Activated gamma-delta T cell treated with anti-CD3 and anti-CD28 coated beads, Interleukin-2, amount 50 U/mL, for 16 hours (primary cell): ENCODE results near the gene RALGPS2.

Experiments
- DNase-seq: peaks from one replicate; pipeline ENCODE4 v3.0.0-alpha.2; 2020; ENCODE audit warnings: low read depth

Gene RALGPS2

DNA sequence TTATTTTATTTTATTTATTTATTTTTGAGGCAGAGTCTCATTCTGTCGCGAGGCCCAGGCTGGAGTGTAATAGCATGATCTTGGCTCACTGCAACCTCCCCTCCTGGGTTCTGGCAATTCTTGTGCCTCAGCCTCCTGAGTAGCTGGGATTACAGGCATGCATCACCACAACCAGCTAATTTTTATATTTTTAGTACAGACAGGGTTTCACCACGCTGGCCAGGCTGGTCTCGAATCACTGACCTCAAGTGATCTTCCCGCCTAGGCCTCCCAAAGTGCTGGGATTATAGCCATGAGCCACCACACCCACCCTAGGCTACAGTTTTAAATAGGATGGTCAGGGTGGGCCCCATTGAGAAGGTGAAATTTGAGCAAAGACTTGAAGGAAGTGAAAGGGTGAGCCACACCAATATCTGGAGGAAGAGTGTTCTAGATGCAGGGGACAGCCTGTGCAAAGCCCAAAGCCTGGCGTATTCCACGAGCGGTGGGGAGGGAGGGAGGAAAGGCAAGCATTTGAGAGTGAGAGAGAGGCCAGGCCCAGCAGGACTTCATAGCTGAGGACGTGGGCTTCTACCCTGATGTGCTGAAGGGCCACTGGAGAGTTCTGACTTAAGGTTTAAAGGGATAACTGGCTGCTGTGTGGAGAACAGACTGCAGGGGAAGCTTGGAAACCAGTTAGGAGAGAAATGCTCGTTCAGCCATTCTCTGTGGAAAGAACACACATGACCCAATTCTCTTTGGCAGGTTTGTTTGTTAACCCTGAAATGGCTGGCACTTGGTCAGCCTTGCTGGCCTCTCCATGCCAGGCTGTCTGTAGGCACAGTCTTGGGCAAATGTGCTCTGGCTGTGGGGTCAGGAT, 238.0 kb downstream of the RALGPS2 start:
- no peak for DNase-seq

GRCh38 chr1:178964469-178965330, 239.7 kb downstream of the RALGPS2 start:
- DNase-seq: no peak

DNA sequence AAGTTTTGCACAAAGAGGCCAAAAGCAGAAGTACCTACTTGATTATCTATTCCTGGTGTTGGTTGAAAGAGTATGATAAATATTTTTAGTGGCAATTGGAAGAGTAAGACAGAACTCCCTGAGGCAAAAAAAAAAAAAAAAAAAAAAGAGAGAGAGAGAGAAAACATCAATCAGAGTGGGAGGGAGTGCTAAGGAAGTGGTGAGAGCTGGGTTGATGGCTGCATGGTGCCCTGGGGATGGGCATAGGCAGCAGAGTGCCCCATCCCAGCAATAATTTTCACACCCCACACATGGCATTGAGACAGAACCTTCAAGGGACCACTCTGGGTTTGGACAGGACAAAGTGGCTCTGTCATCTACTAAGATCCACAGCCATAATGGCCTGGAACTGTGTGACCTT, 241.3 kb downstream of the RALGPS2 start:
- no peak for DNase-seq

GRCh38 chr1:178969226-178969987, 244.4 kb downstream of the RALGPS2 start:
- no peak for DNase-seq

DNA sequence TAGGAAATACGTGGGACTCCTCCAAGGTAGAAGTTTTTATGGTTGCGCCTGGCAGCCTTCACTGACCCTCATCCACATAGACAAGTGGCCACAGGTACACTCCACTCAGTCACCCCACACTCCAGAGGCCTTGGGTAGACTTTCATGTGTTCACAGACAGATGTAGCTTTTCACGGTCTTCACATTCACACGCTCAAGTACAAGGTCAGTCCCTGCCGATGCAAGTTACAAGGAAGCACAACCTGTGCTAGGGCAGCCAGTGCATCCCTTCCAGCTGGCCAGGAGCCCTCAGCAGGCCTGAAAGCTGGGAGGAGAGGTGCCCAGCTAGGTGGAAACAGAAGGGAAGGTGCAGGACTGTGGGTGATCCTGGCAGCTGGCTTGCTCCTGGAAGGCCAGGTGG, 245.1 kb downstream of the RALGPS2 start:
- DNase-seq: no peak
